CD4-positive, alpha-beta memory T cell (primary cell): ENCODE data around the gene AIG1. TPM values are rescaled to one million over a fixed set of nuclear protein-coding genes. Genes with fewer than 3 reads are reported as not detected.

Experiments used
- CTCF ChIA-PET: fragments of 350-600 bp; sonication (Branson Sonifier 250); formaldehyde crosslinking; loops from one replicate; lab custom pipeline; 2021; ENCODE audit warnings: inconsistent platforms; ENCODE audit not compliant: partially characterized antibody; lab: Charles Lee
- POLR2A ChIA-PET: fragments of 350-600 bp; sonication (Branson Sonifier 250); formaldehyde crosslinking; loops from one replicate; lab custom pipeline; 2021; ENCODE audit not compliant: partially characterized antibody; lab: Charles Lee
- DNase-seq, 5 donors: peaks; one replicate each; pipeline versions ENCODE4 v3.0.0 to v3.0.0-alpha.2; 2020 to 2022; ENCODE audit warnings: mixed read lengths in 1 of 5
- H3K27ac ChIP-seq: one replicate; pipeline ENCODE4 v1.7.0; 2013; ENCODE audit warnings: low read depth, low read length
- H3K27me3 ChIP-seq: 2 replicates; pipeline ENCODE4 v1.7.0; 2013; ENCODE audit warnings: mild to moderate bottlenecking, low read length, moderate library complexity; ENCODE audit not compliant: insufficient read depth
- H3K36me3 ChIP-seq: 2 replicates; pipeline ENCODE4 v1.7.0; 2013; ENCODE audit warnings: mild to moderate bottlenecking, low read length, moderate library complexity; ENCODE audit not compliant: insufficient read depth
- H3K4me1 ChIP-seq: 2 replicates; pipeline ENCODE4 v1.7.0; 2013; ENCODE audit warnings: mild to moderate bottlenecking, low read length, moderate library complexity; ENCODE audit not compliant: insufficient read depth
- H3K4me3 ChIP-seq, 2 donors: one replicate each; pipeline ENCODE4 v1.7.0; 2013; ENCODE audit warnings: low read length in 2 of 2, mild to moderate bottlenecking in 1 of 2
- H3K9me3 ChIP-seq, 2 donors: one replicate each; pipeline ENCODE4 v1.7.0; 2013; ENCODE audit warnings: low read length in 2 of 2, control low read depth in 1 of 2; ENCODE audit not compliant: control insufficient read depth in 1 of 2
- H3K27ac Mint-ChIP-seq, 7 donors: one replicate each; pipeline ENCODE4 v1.8.0; 2020 to 2021; ENCODE audit warnings: mixed read lengths in 7 of 7, mild to moderate bottlenecking in 6 of 7, inconsistent platforms in 3 of 7, moderate library complexity in 3 of 7
- H3K27me3 Mint-ChIP-seq, 2 donors: one replicate each; pipeline ENCODE4 v1.8.0; 2020 to 2021; ENCODE audit warnings: mixed read lengths in 2 of 2
- H3K36me3 Mint-ChIP-seq, 2 donors: one replicate each; pipeline ENCODE4 v1.8.0; 2020 to 2021; ENCODE audit warnings: mixed read lengths in 2 of 2, inconsistent platforms in 1 of 2, mild to moderate bottlenecking in 1 of 2
- H3K4me1 Mint-ChIP-seq, 4 donors: one replicate each; pipeline ENCODE4 v1.8.0; 2020 to 2021; ENCODE audit warnings: mixed read lengths in 4 of 4, mild to moderate bottlenecking in 1 of 4
- H3K4me3 Mint-ChIP-seq, 8 donors: one replicate each; pipeline ENCODE4 v1.8.0; 2020 to 2021; ENCODE audit warnings: mixed read lengths in 8 of 8, mild to moderate bottlenecking in 7 of 8, moderate library complexity in 6 of 8, inconsistent platforms in 3 of 8
- H3K9me3 Mint-ChIP-seq, 8 donors: one replicate each; pipeline ENCODE4 v1.8.0; 2020 to 2021; ENCODE audit warnings: mixed read lengths in 8 of 8, mild to moderate bottlenecking in 5 of 8, inconsistent platforms in 3 of 8, moderate library complexity in 1 of 8
- intact Hi-C: fragments of 100-400 bp; cut with micrococcal nuclease; formaldehyde crosslinking; loops from one replicate; pipeline ENCODE4 v1.15.1; 2023
- polyA plus RNA-seq, 2 donors: library from polyadenylated mRNA; unstranded; fragments of 300-500 nt; fragmentation: Illumina TruSeq; gene quantifications; one replicate each; pipeline ENCODE4 v1.2.3, GENCODE V29; 2021
- total RNA-seq, 2 experiments: library from RNA; stranded (reverse); gene quantifications; one replicate each; pipeline ENCODE4 v1.2.3, GENCODE V29; 2021

The AIG1 gene
- total and polyA plus RNA-seq, 4 experiments from 2014 or later = 9.6 to 21.5 (median 15.3) TPM

DNA sequence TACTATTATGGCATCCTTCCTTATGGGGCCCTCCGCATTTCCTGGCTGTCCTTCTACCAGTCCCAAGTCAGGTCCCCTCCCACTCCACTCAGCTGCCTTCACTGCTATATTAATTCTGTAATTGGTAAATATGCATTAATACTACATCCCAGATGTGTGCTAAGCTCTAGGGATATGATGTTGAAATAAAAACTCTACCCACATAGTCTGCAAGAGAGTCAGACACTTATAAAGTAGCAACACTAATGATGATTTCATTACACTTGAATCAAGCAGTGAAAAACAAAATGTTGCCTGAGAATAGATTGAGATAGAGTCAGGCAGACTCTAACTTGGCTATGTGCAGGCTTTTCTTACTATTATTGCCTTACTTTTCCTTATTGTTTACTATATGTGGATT lies 62.4 kb downstream of the AIG1 start:
- no peak overlapping the region for H3K27ac Mint-ChIP-seq
- peaks cover 0 to 12% (median 5%) of the 10 kb centered on the region in 8 donors for H3K9me3 Mint-ChIP-seq
- ChIA-PET POLR2A (no interaction called here), CTCF (no interaction called here)
- intact Hi-C loops = no loop called here
- peaks cover 0 to 3% (median under 1%) of the 10 kb centered on the region in 4 donors for H3K4me1 Mint-ChIP-seq
- H3K27me3 Mint-ChIP-seq = no peaks in the 10 kb centered on the region
- Histone ChIP-seq H3K4me1 (no peaks in the 10 kb centered on the region), H3K36me3 (no peaks in the 10 kb centered on the region), H3K9me3 (no peaks in the 10 kb centered on the region), H3K27me3 (no peaks in the 10 kb centered on the region), H3K4me3 (no peak overlapping the region), H3K27ac (no peak overlapping the region)
- peaks cover 9 to 31% of the 10 kb centered on the region in 2 donors for H3K36me3 Mint-ChIP-seq
- H3K4me3 Mint-ChIP-seq = no peak overlapping the region
- no peak for DNase-seq

DNA sequence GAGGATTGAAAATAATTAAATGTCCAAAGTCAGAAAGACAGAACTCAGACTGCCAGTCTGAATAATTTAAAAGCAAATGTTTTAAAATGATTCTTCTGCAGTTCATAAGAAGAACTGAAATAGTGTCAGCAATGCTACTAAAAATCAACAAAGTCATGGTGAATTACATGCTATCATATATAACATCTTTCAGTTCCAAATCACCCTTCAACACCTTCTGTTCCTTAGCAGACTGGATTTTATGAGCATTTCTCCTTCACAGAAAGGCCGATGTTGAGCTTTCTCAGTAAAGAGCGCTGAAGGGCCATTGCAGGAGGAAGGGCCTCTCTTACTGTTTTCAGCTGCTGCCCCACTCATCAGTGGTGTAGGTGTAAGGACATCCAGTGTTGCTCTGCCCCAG lies 63.3 kb downstream of the AIG1 start:
- Histone ChIP-seq H3K4me1 (no peaks in the 10 kb centered on the region), H3K36me3 (no peaks in the 10 kb centered on the region), H3K27ac (no peak overlapping the region), H3K27me3 (no peaks in the 10 kb centered on the region), H3K4me3 (no peak overlapping the region), H3K9me3 (no peaks in the 10 kb centered on the region)
- intact Hi-C loops = no loop called here
- ChIA-PET CTCF (no interaction called here), POLR2A (no interaction called here)
- Mint-ChIP-seq H3K4me3 (no peak overlapping the region), H3K36me3 (peaks cover 9 to 30% of the 10 kb centered on the region in 2 donors), H3K27ac (no peak overlapping the region), H3K4me1 (peaks cover 0 to 3% (median under 1%) of the 10 kb centered on the region in 4 donors), H3K9me3 (peaks cover 0 to 14% (median 5%) of the 10 kb centered on the region in 8 donors), H3K27me3 (no peaks in the 10 kb centered on the region)
- DNase-seq = no peak

DNA sequence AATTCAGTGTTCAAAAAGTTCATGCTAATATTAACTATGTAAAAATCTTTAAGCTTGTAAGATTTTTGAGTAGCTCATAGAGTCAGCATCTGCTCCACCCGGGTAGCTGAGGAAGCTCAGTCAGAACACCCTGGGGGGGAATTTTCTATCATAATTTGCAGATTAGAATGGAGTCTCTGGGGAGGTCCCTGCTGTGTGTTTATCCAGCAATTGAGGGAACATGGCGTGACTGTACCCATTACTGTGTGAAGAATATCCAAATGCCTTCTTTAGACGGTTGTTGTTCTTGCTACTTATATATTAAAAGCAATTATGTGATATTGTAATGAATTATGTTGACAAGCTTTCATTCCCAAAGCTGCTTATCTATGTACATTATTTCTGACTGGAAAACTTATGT lies 64.8 kb downstream of the AIG1 start:
- Mint-ChIP-seq H3K4me3 (no peak overlapping the region), H3K27ac (no peak overlapping the region), H3K4me1 (peaks cover 0 to 3% (median under 1%) of the 10 kb centered on the region in 4 donors), H3K27me3 (no peaks in the 10 kb centered on the region), H3K36me3 (peaks cover 9 to 24% of the 10 kb centered on the region in 2 donors), H3K9me3 (peaks cover 0 to 12% (median 6%) of the 10 kb centered on the region in 8 donors)
- H3K4me3 ChIP-seq = no peak overlapping the region
- intact Hi-C loops = no loop called here
- ChIA-PET CTCF (no interaction called here), POLR2A (no interaction called here)
- no peaks in the 10 kb centered on the region for H3K9me3 ChIP-seq
- H3K4me1 ChIP-seq = no peaks in the 10 kb centered on the region
- DNase-seq = no peak
- H3K27me3 ChIP-seq = no peaks in the 10 kb centered on the region
- H3K27ac ChIP-seq = no peak overlapping the region
- no peaks in the 10 kb centered on the region for H3K36me3 ChIP-seq

DNA sequence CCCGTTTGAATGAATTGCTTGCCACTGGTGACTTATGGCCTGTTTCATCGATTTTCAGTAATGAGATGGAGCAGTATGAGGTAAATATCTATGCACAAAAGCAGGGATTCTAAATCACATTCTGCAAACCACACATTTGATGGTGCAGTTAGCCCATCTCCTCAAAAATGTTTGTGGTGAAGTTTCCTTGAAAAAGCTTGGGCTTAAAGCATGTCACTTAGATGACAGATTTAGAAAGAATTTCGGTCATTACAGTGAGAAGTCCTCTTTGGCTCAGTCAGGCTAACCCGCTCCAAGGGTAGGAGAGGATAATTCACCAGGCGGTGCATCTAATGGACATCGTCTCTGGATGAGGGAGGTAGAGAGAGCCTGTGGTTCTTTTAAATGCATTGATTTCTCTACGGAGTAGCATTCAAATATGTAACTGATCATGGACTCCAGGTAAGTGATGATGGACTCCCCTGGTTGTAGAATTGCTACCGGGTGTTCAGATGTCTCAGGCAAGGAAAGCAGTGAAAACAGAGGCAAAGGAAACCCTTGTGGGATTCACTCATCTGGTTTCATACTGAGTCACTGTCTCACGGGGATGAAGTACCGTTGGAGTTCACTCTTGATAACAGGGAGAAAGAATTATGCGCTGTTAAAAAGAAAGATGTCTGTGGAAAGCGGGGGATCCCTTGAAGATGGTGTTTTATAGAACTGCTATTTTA lies 65.3 kb downstream of the AIG1 start:
- Histone ChIP-seq H3K27ac (no peak overlapping the region), H3K4me1 (no peaks in the 10 kb centered on the region), H3K36me3 (no peaks in the 10 kb centered on the region), H3K4me3 (no peak overlapping the region), H3K27me3 (no peaks in the 10 kb centered on the region), H3K9me3 (no peaks in the 10 kb centered on the region)
- ChIA-PET POLR2A (no interaction called here), CTCF (no interaction called here)
- peaks cover 0 to 3% (median under 1%) of the 10 kb centered on the region in 4 donors for H3K4me1 Mint-ChIP-seq
- no peak for DNase-seq
- peaks cover 11 to 27% of the 10 kb centered on the region in 2 donors for H3K36me3 Mint-ChIP-seq
- H3K27me3 Mint-ChIP-seq = no peaks in the 10 kb centered on the region
- H3K27ac Mint-ChIP-seq = peak overlapping the region in 1 of 7 donors; percentile 25
- intact Hi-C loops = no loop called here
- H3K4me3 Mint-ChIP-seq = no peak overlapping the region
- peaks cover 0 to 15% (median 10%) of the 10 kb centered on the region in 8 donors for H3K9me3 Mint-ChIP-seq

DNA sequence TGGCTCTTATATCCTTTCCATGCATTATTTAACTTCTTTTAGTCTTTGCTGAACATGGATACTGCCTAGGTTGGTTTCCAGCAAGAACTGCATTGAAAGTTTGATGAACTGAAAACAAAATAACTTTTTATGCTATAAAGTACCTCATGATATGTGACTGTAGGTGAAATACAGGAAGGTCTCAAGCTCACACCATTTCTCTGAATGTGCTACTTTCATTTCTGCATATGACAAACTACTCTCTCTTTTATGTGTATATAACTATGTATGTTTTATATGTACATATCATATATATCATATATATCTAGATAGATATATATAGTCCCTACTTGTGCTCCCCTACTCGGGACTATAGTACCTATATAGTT lies 65.9 kb downstream of the AIG1 start:
- H3K4me3 Mint-ChIP-seq = no peak overlapping the region
- Histone ChIP-seq H3K27me3 (no peaks in the 10 kb centered on the region), H3K4me3 (no peak overlapping the region), H3K27ac (no peak overlapping the region), H3K36me3 (no peaks in the 10 kb centered on the region), H3K4me1 (no peaks in the 10 kb centered on the region), H3K9me3 (no peaks in the 10 kb centered on the region)
- ChIA-PET POLR2A (no interaction called here), CTCF (no interaction called here)
- DNase-seq = no peak
- H3K27ac Mint-ChIP-seq = no peak overlapping the region
- H3K9me3 Mint-ChIP-seq = peaks cover 0 to 15% (median 14%) of the 10 kb centered on the region in 8 donors
- peaks cover 0 to 3% (median under 1%) of the 10 kb centered on the region in 4 donors for H3K4me1 Mint-ChIP-seq
- H3K27me3 Mint-ChIP-seq = no peaks in the 10 kb centered on the region
- peaks cover 8 to 27% of the 10 kb centered on the region in 2 donors for H3K36me3 Mint-ChIP-seq
- intact Hi-C loops = no loop called here

DNA sequence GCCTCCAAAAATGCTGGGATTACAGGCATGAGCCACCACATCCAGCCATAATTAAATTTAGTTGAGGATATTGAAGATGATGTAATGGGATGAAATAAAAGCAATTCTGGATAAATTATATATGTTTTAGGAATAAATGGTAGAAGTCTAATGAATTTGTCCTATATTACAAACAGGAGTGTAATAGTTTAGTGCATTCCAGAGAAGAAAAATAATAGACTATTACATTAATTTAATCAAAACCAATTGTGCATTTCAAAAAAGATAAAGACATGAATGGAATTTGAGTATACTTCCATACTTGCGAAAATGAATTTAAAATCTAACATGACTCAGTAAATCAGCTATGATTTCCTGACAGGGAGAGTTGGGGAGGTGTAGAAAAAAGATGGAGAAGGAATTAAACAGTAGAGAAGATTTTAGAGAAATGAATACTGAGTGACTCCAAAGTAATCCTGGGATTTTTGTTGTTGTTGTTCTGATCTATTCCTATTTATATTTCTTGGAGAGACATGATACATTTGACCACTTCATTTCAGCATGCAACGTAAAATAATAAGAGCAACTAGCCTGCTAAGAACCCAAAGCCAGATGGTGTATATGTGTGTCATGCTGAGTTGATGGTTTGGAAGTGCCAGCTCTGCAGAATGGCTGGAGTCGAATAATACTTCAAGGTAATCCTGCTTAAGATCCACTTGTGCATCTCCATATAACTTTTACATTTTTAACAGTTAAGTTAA lies 67.4 kb downstream of the AIG1 start:
- no peaks in the 10 kb centered on the region for H3K36me3 ChIP-seq
- no peaks in the 10 kb centered on the region for H3K27me3 ChIP-seq
- ChIA-PET POLR2A (no interaction called here), CTCF (no interaction called here)
- H3K4me1 ChIP-seq = no peaks in the 10 kb centered on the region
- no peak for DNase-seq
- H3K9me3 Mint-ChIP-seq = peaks cover 0 to 20% (median 14%) of the 10 kb centered on the region in 8 donors
- peaks cover 0 to 3% (median under 1%) of the 10 kb centered on the region in 4 donors for H3K4me1 Mint-ChIP-seq
- no peak overlapping the region for H3K4me3 ChIP-seq
- no peak overlapping the region for H3K4me3 Mint-ChIP-seq
- H3K27me3 Mint-ChIP-seq = no peaks in the 10 kb centered on the region
- intact Hi-C loops = no loop called here
- H3K9me3 ChIP-seq = no peaks in the 10 kb centered on the region
- no peak overlapping the region for H3K27ac ChIP-seq
- no peak overlapping the region for H3K27ac Mint-ChIP-seq
- H3K36me3 Mint-ChIP-seq = peaks cover 4 to 20% of the 10 kb centered on the region in 2 donors

DNA sequence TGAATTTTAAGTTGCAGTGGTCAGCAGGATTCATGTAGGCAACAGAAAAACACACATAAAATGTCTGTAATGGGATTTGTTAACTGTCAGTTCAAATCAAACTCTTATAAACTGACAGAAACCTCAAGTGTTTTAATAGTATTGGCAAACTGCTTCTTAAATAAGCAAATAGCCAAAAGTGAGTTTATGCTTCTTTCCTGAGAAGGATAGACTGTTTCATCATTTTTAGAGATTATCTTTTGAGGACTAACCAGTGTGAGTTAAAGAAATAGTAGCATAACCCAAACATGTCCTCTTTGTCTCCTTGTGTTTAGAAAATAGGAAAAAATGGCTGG lies 68.0 kb downstream of the AIG1 start:
- H3K4me3 ChIP-seq = no peak overlapping the region
- Mint-ChIP-seq H3K27me3 (no peaks in the 10 kb centered on the region), H3K4me1 (peaks cover 0 to 3% (median under 1%) of the 10 kb centered on the region in 4 donors), H3K4me3 (no peak overlapping the region), H3K9me3 (peaks cover 0 to 20% (median 14%) of the 10 kb centered on the region in 8 donors), H3K36me3 (peaks cover 4 to 19% of the 10 kb centered on the region in 2 donors), H3K27ac (no peak overlapping the region)
- no peaks in the 10 kb centered on the region for H3K27me3 ChIP-seq
- CTCF ChIA-PET = no interaction called here
- POLR2A ChIA-PET = no interaction called here
- DNase-seq = no peak
- H3K4me1 ChIP-seq = no peaks in the 10 kb centered on the region
- no peak overlapping the region for H3K27ac ChIP-seq
- no peaks in the 10 kb centered on the region for H3K36me3 ChIP-seq
- no peaks in the 10 kb centered on the region for H3K9me3 ChIP-seq
- intact Hi-C loops = no loop called here
